Activated CD8-positive, alpha-beta memory T cell treated with anti-CD3 and anti-CD28 coated beads, Interleukin-2, amount 50 U/mL, for 1 hour (primary cell): ENCODE measurements around the gene SPP2.

Experiments
- DNase-seq: peaks from one replicate; pipeline ENCODE4 v3.0.0-alpha.2; 2020; ENCODE audit errors: extremely low read depth

SPP2 gene, protein sequence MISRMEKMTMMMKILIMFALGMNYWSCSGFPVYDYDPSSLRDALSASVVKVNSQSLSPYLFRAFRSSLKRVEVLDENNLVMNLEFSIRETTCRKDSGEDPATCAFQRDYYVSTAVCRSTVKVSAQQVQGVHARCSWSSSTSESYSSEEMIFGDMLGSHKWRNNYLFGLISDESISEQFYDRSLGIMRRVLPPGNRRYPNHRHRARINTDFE

DNA sequence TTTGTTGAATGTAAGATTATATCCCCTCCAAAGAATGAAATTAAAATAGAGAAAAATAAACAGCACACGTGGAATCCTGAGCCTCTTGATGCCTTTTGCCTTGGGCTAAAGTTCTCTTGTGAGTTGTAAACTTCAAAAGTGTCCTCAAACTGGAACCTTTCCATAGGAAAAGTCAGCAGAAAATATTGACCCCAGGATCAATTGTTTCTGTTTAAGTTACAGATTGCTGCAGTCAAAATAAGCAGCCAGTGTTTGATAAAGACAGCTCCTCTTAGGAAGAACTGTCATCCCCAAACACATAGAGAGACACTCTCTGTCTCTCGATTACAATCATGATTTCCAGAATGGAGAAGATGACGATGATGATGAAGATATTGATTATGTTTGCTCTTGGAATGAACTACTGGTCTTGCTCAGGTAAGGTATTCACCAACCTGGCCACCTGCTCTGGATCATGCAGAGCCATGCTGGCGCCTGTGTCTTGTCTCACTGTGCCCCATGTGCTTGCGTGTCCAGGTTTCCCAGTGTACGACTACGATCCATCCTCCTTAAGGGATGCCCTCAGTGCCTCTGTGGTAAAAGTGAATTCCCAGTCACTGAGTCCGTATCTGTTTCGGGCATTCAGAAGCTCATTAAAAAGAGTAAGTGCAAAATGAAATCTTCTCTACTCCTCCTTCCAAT, at the start of gene SPP2:
Gene SPP2, plus strand, starts transcription at position 248 of the 681 bp plus-strand sequence. Its CDS starts 85 bp downstream, at position 333.
- DNase-seq: no peak

DNA sequence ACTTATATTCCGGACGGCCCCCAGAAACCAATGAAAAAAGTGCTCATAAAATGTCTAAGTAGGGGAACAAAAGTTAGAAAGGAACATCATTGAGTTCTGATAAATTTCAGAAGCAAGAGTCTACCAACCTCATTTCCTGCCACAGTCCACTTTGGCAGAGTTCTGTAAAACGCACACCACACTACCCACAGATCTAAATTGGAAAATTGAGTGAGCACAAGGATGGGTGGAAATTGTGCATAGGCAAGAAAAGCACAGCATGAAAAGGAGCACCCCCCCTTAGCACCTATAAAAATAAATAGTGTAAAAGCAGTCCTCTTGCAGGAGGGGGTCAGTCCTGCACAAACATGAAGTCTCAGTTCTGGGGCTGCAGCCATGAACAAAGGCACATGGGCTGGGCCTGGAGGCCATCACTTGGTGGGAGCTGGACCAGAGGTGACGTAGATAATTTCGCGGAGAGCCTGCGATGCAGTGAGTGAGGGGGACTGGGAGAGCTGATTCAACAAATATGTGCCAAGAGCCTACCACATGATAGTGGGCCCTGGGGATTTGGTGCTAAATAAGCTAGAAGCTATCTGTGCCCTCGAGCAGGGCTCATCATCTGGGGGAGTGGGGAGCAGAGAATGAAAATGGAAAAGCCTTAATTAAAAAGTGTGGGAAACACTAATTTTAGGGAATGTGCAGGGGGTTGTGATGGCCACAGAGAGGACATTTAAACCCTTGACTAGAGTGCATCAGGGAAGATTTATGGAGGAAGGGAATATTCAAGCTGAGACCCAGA, 48.9 kb upstream of the SPP2 start:
- no peak for DNase-seq

DNA sequence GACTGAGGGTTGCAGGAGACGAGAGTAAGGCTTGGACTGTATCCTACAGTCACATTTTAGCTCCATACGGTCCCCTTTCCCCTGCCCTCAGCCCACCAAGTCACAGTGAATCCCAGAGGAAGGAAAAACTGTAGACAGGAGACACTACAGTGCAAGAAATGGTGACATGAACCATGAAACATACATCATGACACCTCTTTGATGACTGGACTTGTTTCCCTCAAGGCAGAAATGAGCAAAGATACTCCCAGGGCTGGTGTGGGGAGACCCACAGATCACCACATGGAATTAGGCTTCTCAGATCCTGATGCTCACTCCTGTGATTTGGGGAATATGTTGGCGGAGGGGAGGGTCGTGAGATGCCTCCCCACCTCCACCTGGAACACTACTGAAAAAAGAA, 48.2 kb upstream of the SPP2 start:
- no peak for DNase-seq

DNA sequence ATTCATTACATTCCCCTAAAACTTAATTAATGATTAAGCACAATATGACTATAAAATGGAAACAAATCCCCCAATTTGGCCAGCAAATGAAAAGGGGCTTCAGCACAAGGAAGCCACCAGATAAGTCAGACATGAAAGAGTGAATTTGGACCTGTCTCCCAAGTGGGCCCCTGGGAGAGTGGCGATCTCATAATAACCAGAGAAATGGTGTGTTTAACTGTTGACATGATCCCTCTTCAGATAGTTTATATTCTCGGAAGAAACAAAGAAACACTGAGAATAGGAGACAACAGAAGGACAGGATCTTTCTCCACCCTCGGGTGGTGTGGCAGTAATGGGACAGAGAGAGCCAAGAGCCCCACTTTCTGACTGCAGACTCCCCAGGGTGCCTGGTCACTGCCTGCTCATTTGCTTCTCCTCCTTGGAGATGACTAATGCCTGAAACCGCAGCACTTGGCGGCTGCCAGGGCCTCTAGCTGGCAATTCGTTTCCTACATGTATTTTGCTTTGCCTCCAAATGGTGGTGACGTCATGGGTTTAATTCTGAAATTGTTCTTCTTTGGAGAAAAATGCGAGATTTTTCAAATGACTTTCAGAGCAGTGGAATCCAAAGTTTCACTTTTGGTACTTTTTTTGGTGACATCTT, 46.4 kb upstream of the SPP2 start:
- no peak for DNase-seq

DNA sequence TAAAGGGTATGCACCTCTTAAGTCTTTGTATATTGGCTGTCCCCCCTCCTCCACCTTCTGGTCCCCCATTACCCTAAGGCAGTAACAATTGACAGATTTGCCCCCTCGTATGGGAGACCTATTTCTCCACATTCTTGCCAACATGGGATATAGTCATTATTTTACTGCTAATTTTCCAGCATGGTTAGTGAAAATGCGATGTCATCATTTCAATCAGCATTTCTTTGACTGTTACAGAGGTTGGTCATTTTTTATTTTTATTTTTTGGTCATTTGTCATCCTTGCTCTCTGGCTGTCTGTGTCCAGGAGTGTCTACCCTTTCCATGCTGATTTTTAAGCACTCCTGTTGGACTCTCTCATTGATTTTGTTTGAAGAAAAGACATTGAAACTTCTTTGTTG, 45.4 kb upstream of the SPP2 start:
- no peak for DNase-seq

DNA sequence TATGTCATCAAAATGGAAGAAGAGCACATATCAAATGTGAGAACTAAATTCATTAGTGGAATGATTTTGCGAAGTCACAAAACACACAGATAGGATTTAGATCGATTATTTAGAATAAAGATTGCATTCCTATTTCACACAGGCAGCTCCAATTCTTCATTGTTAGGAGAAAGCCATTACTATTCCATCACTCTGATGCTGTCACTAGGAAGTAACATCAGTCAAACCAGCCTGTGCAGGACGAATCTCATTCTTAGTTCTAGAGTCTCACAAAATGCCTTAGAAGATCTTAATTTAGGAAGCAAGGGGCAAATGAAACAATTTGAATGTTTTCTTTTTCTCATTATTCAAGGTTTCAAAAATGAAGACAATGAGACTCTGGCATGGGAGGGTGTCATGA, 44.0 kb upstream of the SPP2 start:
- DNase-seq: no peak

DNA sequence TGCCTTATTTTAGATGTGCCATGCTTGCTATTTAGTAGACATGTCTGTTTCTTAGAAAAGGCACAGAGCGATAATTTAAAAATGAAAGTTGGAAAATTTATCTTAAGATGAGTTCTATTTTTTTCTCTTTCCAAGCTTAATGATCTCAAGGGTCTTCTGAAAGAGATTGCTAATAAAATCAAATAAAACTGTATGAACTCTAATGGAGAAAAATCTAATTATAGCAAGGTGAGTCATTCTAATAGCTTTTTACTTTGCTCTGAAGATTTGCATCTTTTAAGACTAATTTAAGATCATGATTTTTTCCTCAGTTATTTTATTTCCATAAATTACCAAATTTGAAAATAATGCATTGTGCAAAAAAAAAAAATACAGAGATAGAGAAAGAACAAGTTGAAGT, 36.1 kb upstream of the SPP2 start:
- DNase-seq: no peak

DNA sequence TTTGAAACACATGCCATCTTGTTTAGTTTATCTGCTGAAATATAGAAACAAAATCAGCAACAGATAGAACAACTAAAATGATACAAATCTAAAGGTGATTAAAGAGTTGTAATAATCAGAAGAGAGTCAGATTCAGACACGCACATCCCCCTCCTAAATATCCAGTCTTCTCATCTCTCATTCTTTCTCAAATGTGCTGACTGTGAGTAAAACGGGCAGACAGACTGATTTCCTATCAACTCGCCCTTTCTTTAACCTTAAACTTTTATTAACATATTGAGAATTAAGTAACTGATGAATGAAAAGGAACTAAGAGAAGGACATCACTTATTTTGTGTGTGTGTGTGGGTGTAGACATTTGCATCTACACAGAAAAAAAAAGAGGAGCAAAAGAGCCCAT, 34.6 kb upstream of the SPP2 start:
- DNase-seq: no peak

DNA sequence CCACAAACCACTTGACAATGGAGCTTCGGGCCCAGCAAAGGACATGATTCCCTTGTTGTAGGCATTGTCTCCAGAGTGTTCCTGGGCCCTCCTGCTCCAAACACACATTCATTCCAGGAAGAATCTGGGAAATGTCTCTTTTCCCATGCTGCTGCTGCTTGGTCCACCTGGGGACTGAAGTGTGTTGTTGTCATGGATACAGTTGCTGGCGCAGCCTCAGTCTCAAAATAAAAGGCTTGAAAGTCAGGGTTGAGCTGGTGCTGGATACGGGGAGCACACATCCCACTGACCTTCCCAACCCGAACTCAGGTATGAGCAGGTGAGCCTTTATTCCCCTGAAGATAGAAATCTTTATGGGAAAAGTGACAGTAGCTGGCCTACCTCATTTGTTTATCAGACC, 30.6 kb upstream of the SPP2 start:
- DNase-seq: no peak

DNA sequence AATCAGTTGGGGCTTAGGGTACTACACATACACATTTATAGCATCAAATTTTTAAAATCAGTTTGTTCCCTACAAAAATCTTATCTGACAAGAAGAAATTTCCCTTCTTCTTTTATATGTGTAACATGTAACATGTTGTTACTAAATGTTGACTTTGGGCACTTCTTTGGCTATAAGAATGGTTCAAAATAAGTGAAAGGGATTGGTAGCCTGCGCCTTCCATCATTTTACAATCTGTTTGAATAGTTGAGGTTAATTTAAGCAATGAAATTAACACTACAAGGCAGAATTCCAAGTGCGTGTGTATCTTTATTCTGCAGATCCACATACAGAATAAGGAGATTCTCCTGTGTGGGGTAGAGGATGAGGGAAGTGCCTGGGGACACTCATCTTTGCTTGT, 30.2 kb upstream of the SPP2 start:
- no peak for DNase-seq

DNA sequence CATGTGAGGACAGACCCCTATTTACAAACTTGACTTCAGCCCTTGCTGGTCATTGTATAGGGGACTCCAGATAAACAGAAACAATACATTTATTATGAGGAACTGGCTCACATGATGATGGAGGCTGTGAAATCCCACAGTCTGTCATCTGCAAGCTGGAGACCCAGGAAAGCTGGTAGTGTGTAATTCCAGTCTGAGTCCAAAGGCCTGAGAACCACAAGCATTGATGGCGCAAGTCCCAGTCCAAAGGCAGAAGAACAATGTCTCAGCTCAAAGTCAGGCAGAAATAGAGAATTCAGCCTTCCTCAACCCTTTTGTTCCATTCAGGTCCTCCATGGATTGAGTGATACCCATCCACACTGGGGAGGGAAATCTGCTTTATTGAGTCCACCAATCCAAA, 28.1 kb upstream of the SPP2 start:
- no peak for DNase-seq

DNA sequence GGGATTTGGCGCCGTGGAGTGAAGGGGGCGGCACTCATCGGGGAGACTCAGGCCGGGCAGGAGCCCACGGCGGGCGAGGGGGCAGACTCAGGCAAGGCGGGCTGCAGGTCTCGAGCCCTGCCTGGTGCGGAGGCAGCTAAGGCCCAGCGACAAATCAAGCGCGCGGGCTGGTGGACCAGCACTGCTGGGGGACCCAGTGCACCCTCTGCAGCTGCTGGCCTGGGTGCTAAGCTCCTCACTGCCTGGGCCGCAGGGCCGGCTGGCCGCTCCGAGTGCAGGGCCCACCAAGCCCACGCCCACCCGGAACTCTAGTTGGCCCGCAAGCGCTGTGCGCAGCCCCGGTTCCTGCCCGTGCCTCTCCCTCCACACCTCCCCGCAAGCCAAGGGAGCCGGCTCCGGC, 26.2 kb upstream of the SPP2 start:
- no peak for DNase-seq

DNA sequence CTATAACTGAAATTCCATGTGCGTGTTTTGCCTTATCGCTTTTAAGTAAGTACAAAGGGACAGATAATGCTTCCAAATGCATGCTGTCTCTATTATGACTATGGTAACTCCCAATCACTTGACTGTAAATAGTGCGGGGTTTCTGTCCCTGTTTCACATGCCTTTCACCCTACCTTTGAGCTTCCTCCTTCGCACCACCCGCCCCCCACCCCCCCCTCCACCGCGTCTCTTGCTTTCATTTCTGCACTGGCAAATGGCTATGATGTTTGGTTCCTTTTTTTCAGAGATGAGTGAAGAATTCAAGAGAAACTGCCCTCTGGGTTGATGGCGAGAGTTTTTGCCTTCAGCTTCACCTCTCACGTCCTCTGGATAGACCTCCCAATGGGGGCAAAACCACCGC, 25.0 kb upstream of the SPP2 start:
- DNase-seq: no peak

DNA sequence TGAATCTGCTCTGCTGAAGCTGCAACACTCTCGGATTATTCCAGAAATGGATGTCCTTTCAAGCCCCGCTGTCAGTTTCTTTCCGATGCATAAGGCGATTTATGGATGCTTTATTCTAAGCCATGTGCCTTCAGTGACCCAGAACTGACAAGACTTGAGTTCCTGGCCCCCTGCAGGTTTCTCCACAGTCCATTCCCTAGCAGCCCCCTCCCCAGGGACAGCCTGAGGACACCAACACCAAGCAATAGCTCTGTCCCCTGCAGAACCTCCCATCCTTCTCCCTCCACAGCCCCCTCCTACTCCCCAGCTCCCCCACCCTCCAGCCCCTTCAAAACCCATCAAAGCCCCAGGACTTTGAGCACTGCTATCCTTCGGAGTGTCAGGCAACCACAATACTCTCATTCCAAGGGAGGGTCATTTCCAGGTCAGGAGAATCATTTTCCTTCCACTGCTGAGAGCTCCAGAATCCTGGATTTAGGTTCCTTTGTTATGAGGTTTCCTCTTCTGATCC, 24.6 kb upstream of the SPP2 start:
- DNase-seq: no peak

DNA sequence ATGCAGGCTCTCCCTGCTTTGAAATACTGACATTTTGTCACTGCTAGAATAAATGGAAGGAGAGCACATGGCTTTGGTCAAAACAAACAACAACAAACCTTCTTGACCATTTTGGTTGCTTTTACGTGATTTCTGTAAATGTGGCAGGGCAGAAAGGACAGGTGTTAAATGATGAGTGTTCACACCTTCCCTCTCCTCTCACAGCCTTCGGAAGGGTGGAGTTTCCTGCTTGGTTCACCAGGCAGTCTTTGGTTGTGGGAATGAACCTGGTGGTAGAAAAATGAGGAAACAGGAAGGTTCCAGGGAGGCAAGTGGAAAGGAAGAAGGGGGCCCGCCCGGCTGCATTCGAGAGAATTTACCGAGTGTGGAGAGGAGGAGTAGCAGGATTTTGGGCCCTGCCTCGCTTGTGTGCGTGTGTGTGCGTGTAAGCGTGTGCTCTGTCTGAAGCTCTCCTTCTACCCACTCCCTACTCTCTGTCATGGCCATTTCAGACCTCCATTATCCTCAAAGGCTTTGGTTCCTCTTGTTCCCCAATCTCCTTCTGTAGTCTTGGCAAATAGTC, 23.7 kb upstream of the SPP2 start:
- no peak for DNase-seq

DNA sequence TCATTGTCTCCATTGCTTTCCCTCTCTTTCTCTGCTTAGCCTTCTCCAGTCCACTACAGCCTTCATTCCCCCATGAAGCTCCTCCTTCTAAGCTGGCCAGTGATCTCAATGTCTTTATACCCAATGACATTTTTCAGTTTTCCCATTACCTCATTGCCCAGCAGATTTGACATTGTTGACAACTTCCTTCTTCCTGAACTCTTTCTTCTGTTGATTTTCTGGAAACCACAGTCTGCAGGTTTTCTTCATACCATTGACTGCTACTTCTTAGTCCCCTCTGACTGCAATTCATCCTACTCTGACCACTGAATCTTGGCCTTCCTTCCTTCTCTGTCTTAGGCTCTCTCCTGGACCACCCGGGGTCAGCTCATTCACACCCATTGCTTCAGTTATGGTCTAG, 22.9 kb upstream of the SPP2 start:
- DNase-seq: no peak

DNA sequence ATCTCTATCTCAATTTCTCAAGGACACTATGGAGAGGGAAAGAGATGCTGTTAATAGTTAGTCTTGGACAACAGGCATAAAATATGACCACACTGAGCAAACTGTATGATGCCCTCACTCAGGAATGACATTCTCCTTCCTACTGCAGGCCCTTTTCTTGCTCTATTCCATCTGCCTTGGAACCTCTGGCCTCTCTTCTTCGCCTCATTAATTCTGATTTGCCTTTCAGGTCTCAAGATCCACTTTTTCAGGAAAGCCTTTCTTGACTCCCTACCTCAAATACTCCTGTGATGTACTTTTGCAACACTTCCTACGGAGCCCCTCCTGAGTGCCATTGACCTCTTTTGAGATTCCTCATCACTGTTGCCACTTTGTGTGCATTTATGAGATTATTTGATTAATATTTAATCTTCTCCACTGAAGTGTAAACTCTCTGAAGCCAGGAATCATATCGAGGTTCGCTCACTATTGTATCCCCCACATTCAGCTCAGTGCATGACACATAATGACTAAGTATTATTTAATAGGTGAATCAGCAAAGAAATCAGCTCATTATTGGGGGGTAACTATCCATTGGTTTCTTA, 21.3 kb upstream of the SPP2 start:
- DNase-seq: no peak

DNA sequence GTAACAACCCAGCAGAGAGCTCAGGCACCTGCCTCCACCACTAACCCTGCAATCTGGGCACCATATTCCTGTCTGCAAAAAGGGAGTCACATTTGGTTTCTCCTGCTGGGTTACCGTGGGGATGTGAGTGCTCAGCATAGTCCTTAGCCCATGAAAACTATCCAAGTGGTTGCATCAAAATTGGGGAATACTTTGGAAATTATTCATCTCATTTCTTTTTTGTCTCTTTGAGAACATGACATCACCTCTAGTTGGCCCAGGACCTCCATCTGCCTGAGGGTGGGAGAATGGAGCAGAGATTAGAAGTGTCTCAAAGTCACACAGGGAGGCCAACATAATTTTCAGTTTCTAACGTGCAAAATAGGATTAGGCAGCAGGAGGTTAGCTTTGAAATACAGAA, 19.3 kb upstream of the SPP2 start:
- no peak for DNase-seq

DNA sequence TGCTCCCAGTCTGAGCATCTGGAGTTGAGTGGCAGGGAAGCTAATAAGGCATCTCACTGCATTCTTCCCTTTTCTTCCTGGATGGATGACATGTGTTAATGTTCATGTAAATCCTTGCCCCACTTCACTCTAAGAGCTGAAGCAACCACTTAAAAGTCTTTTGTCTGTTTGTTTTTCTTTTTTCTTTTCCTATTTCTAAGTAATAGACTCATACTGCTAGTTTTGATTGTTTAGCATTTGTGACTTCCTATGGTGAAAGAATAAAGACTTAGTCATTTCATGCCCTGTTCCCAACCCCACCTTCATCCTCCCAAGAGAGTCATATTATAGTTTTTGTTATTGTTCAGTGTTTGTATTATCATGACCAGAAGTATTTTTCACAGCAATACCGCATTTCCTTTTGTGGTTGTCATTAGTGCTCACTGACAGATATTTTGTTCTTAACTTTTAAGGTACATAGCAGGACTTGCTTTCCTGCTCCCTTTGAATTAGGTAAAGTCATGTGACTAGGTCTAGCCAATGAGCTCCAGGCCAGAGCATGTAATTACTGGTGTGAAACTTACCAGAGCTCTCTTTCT, 18.1 kb upstream of the SPP2 start:
- DNase-seq: no peak

DNA sequence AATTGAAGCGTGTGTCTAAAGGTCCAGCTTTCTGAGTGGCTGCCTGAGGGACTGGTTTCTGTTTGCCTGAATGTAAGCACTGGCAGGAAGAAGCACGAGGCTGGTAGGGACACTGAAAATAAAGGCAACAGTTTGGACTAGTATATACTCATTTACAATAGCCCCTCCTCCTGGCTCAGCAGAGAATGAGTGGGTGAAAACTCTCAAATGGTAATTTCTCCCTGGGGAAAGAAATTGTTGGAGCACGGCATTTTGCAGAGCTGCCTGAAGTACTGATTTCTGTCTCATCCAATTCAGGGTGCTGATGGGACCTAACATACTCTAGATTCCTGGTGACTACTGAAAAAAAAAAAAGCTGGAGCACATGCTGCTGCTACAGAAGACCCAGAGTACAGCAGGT, 17.3 kb upstream of the SPP2 start:
- no peak for DNase-seq

DNA sequence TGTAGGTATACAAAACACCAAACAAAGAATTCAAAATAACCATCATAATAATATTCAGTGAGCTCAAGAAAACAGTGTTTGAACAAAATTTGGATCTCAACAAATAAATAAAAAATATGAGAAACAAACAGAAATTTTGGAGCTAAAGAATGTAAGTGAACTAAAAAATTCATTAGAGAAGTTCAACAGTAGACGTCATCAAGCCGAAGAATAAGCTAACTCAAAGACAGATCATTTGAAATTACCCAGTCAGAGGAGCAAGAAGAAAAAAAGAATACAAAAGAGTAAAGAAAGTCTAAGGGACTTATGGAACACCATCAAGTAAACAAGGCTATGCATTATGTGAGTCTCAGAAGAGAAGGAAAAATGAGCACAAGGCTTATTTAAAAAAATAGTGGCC, 16.6 kb upstream of the SPP2 start:
- DNase-seq: no peak
